HG02571 (cell line): ENCODE results near the gene KIF26A.
"Not testable (repeated sequence)": the region's sequence is repeated elsewhere in the genome, so short reads cannot be mapped to it uniquely, and the experiment has no call there.

Experiments used
- ATAC-seq: cut with Tn5 transposase; IDR thresholded peaks from one replicate; pipeline ENCODE4 v1.9.1; 2021; ENCODE audit warnings: mild to moderate bottlenecking, moderate library complexity; ENCODE audit not compliant: unreplicated experiment

The KIF26A gene

GRCh38 chr14:104142946-104143470 is 4.6 kb downstream of the KIF26A start:
- ATAC-seq, result no peak

DNA sequence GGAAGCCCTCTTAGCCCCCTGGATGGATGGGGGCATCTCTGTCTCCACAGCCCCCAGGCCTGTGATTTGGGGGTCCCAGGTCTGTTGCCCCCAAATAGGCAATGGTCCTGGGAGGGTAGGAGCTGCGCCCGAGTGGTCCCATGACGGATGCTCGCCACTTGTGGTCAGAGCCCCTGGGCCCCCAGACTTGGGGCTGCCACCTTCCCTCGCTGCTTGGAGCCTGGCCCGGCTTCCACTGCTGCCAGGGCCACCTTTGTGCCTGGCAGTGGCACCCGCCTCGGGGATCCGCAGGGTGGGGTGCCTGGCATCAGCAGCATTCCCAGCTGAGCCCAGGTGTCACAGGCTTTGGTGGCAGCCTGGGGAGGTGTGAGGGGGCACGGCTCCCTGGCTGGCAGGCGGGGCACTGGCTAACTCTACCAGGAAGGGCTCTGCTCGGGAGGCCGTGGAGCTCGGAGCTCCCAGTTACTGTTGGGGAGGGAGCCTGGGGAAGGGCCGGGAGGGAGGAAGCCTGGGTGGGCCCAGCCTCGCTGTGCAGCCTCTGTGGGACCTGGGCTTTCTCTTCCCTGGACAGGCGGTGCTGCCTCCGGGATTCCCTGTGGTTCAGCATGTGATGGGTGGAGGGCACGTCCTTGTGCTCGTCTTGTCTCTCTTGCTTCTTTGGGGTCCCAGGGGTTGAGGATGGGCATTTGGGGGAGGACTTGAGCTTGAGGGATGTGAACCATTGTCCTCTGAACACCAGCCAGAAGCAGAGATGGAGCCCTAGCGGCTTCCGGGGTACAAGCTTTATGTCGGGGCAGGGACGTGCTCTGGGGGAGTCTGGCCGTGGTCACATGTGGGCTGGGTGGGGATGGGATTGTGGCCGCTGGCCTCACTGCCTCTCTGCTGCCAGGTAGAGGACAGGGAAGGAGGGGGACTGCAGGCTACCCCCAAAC is 5.4 kb downstream of the KIF26A start:
- ATAC-seq, result no peak

DNA sequence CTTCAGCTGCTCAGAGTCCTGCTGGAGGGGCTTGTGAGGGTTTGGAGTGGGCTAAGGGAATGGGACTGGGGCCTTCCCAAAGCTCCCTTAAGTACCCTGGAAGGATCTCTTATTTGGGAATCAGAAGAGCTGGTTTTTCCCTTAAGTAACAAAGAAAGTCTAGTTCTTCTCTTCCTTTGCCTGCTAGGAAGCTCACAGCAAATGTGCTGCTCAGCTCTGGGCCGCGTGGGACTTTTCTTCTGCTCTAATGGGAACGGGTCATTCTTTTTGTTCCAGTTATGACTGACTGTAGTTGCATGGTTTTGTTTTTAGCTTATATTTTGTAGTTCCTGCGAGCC is 6.0 kb downstream of the KIF26A start:
- ATAC-seq, result no peak

DNA sequence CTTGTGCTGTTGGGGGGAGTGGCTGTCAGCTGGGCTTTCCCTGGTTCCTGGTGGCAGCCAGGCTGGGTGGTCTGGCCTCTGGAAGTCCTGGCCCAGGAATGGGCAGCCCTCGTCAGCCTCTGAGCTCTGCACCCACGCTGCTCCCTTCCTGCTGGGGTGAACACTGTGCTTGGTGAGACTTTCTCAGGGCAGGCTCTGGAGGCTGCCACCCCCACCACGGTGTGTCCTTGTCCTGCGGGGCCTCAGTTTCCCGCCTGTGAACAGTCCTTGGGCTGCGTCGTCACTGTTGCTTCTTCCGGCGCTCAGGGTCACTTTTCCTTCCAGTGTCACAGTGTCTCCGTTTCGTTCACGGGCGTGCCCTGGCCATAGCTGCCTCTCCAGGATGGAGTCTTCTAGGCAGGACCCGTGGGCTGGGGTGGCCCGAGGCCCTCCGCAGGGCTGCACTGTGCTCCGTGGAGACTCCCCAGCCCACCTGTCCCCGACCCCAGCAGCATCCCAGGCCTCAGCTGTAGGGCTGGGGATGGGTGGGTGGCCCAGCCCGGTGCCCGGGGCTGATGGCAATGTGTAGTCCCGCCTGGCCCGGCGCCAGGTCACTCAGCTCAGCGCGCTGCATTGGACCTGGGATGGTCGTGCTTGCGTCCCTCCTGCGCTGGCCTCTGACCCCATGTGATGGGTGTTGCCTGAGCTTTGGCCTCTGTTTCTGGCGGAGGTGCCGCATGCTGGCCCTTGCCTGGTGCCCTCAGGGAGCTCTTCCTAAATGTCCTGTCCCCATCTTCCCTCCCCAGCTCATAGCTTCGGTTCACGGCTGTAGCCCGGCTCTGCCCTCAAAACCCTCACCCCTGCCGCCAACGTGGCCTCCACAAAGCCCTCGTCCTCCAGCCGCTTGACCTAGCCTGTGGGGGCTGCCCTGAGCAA is 6.8 kb downstream of the KIF26A start:
- no peak for ATAC-seq

GRCh38 chr14:104145826-104146601 is 7.6 kb downstream of the KIF26A start:
- no peak for ATAC-seq

DNA sequence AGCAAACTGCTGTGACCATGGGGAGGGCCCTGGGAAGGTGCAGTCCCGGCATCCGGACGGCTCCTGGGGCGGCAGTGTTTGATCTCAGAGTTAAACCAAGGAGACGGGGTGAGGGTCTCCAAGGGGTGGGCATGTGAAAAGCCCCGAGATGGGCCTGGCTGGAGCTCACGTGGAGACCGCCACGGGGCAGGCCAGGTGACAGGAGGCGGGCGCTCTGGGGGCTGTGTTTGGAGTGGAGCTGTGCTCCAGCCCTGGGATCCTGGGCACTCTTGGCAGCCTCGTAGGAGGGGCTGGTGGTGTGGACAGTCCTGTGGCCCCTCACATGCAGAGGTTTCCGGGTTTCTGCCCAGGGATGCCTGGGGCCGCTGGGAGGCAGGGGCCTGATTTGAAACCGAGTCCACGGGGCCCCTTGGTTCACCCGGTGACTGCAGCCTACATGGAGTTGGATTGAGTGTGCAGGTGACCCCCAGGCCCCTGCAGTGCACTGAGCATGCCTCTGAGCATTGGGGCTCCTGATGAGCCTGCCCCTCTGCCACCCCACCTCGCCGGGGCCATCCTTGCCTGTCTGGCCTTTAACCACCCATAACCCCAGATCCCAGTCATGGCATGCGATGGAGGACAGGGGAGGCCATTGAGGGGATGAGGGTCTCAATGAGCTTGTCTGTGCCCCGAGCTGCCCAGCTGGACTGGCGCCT is 8.4 kb downstream of the KIF26A start:
- ATAC-seq, result no peak

DNA sequence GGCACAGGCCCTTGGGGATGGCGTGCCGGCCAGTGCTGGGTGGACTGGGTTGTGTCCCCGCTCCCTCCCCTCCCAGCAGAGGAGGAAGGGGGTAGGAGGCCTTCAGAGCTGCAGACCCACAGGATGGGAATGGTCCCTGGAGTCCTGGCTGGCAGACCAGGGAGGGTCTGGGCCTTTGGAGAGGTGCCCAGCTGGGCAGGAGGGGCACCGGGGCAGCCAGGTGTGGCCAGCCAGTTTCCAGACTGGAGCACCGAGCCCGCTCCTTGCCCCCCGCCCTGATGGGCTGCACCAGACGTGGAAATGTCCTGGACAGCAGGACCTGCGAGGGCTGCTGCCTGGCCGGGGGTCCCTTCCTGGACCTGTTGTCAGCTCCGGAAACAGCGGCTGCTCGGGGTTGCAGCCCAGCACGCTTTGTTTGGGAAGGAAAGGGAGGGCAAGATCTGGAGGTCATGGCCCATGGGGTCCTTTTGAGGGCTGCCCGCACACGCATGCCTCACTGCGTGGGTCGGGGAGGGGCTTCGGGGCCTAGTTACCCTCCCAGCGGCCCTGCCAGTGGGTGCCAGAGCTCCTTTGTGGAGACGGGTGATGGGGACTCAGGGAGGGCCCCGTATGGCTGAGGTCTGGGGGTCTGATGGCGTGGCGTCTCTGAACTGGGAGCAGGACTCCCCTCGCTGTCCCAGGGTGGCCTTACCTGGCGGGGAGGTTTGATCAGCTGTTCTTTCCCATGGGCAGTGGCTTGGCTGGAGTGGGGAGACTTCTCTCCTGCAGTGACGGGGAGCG is 9.1 kb downstream of the KIF26A start:
- ATAC-seq, result no peak

DNA sequence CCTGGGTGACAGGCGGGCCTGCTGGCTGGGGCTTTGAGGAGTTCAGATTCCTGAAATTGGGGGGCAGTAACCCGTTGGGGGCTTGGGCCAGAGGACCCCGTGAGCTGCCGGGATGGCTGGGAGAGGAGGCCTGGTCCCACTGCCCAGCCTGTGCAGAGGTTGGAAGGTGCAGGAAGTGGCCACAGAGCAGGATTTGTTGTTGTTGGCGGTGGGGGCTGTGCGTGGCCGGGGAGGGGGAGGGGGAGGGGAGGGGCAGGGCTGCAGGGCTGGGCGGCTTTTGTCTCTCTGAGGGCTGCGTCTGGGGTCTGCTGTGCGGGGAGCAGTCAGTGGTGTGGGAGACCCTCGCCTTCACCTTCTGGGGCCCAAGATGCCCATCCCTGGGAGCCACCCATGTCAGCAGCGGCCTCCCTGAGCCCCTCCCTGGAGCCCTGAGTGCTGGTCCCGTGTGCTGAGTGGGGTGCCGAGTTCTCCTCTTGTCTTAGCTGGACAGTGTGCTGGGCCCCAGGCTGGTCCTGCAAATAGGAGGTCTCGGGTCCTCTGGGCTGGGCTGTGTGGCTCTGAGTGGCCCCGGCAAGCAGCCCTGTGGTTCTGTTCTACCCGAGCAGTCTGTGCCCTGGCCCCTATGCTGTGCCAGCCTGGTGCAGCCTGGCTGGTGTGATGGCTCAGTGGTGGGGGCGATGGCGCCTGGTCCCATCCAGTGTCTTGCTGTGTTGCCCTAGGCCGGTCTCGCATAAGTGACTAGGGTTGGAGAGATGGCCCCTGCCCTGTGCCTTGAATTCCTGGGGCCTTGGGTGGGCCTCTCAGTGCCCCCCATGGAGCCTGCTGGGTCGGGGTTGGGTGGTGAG is 10.3 kb downstream of the KIF26A start:
- ATAC-seq, result no peak

- no peak for ATAC-seq
Measured at GRCh38 chr14:104149278-104149595, 10.8 kb downstream of the KIF26A start.

GRCh38 chr14:104149617-104150135 is 11.3 kb downstream of the KIF26A start:
- no peak for ATAC-seq

GRCh38 chr14:104150136-104151025 is 12.0 kb downstream of the KIF26A start:
- no peak for ATAC-seq

DNA sequence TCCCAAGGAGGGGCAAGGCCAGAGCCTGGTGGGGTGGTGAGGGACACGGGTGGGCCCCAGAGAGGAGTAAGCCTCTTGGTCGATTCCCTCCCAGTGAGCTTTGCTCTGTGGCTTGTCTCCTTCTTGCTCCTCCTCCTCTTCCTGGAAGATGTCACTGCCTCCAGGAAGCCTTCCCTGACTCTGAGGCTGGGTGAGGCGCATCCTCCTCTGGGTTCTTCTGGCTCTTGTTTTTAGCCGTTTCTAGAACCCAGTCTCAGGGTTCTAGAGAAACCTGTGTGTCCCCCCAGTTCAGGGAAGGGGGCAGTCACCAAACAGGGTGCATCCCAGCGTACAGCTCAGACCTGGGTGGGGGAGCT is 12.6 kb downstream of the KIF26A start:
- ATAC-seq, result no peak

GRCh38 chr14:104151566-104152245 is 13.3 kb downstream of the KIF26A start:
- no peak for ATAC-seq

- no peak for ATAC-seq
Measured at GRCh38 chr14:104152246-104152575, 13.8 kb downstream of the KIF26A start.

DNA sequence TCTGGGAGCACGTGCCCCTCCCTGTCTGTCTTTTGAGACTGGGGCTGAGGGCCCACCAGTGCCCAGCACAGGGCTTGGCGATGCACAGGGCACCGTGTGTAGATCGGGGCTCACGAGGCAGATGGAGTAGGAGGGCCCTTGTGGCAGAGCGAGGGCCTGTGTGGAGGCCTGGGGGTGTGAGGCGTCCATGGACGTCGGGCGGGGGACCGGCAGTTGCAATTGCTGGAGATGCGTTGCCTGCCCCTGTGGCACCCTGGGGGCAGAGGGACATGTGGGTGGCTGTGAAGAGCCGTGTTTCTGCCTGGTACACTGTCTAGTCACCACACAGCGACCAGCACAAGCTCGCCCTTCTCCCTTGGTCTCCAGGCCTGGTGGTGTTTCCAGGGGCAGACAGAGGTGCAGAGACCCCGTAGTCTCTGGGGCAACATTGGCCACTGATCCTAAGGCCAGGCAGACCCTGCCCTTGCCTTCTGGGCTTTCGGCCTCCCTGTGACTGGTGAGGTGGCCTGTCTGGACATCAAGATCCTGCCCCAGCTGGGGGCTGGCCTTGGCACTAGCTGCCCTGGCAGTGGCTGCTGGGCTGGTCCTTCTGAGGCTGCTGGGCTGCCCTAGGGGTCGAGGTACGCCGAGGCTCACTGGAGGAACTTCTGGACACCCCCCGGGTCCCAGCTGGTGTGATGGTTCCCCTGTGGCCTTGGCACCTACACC is 14.5 kb downstream of the KIF26A start:
- ATAC-seq, result no peak

DNA sequence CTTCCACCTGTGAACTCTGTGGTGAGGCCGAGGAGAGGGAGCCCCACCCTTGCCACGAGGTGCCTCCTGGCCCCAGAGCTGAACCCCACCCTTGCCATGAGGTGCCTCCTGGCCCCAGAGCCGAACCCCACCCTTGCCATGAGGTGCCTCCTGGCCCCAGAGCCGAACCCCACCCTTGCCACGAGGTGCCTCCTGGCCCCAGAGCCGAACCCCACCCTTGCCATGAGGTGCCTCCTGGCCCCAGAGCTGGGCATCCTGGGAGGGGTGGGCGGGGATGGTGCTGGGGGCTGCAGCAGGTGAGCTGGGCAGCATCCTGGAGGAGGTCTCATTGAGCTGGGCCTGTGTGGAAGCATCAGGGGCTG is 15.0 kb downstream of the KIF26A start:
- ATAC-seq, result not testable (repeated sequence)

DNA sequence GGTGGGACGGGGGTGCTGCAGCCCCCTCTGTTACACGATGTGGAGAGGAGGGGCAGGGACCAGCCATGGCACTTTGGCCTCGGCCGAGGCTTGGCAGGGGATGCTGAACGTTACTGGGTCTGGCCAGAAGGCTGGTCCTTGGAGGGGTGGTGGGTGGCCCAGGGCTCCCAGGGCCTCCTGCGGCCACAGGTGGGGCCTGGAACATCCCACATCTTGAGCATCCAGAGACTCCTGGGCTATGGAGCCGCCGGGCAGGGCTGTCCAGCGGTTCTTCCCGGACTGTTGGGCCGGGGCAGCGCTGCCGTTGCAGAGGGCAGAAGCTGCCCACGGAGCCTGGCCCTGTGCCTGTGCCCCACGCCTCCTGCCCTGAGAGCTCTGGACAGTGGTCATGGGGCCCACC is 15.9 kb downstream of the KIF26A start:
- ATAC-seq, result no peak
